H1 (cell line): ENCODE measurements around the gene MYBL2.

Source experiments
- ATF2 ChIP-seq: IDR thresholded peaks from 2 replicates; pipeline ENCODE4 v1.6.1; 2012; ENCODE audit warnings: low read length, inconsistent platforms
- CTCF ChIP-seq, 3 experiments: IDR thresholded peaks; 1 replicate in 2 of 3; 2 replicates in 1 of 3; pipeline versions ENCODE4 v1.5.1 to v1.6.1; 2011; ENCODE audit warnings: low read length in 3 of 3, mild to moderate bottlenecking in 3 of 3, inconsistent platforms in 2 of 3, low read depth in 1 of 3, moderate library complexity in 1 of 3; ENCODE audit not compliant: insufficient read depth in 1 of 3; ENCODE audit errors: control extremely low read depth in 1 of 3
- E2F6 ChIP-seq: IDR thresholded peaks from 2 replicates; pipeline ENCODE4 v1.6.1; 2012; ENCODE audit warnings: inconsistent platforms
- EZH2 ChIP-seq: fragments of 200-600 bp; sonication (generic); IDR thresholded peaks from 2 replicates; pipeline ENCODE4 v1.7.1; 2012; ENCODE audit warnings: low read depth, mild to moderate bottlenecking, moderate library complexity, low read length, inconsistent platforms; ENCODE audit not compliant: severe bottlenecking
- RFX5 ChIP-seq: IDR thresholded peaks from 2 replicates; pipeline ENCODE4 v1.6.1; 2011; ENCODE audit warnings: low read depth, low read length, improper control_type of control experiment, borderline replicate concordance
- SIRT6 ChIP-seq: IDR thresholded peaks from one replicate; pipeline ENCODE4 v1.7.1; 2012; ENCODE audit warnings: low read length, inconsistent platforms
- SP2 ChIP-seq: IDR thresholded peaks from 2 replicates; pipeline ENCODE4 v1.6.1; 2012; ENCODE audit warnings: mild to moderate bottlenecking, low read length, inconsistent platforms
- TAF1 ChIP-seq: IDR thresholded peaks from 2 replicates; pipeline ENCODE4 v1.6.1; 2011; ENCODE audit warnings: mild to moderate bottlenecking, low read depth, low read length
- YY1 ChIP-seq: IDR thresholded peaks from 2 replicates; pipeline ENCODE4 v1.6.1; 2011; ENCODE audit warnings: low read depth, mild to moderate bottlenecking, low read length

- no peak for TF ChIP-seq E2F6
- TF ChIP-seq EZH2, result no peak
- no peak for TF ChIP-seq CTCF (IDR thresholded peaks at IDR 0.05; ENCODE audit: control extremely low read depth in 1 of 3, insufficient read depth in 1 of 3, low read depth in 1 of 3, low read length in 3 of 3)
- no peak for TF ChIP-seq TAF1
- no peak for TF ChIP-seq ATF2
- TF ChIP-seq SP2, result no peak
- no peak for TF ChIP-seq RFX5
- no peak for TF ChIP-seq YY1
- no peak for TF ChIP-seq SIRT6
Measured at GRCh38 chr20:43723735-43724134, 56.8 kb downstream of the MYBL2 start.
